MM.1S (cell line): ENCODE data around the gene FZR1.

Experiments
- DNase-seq: peaks from one replicate; pipeline ENCODE4 v3.0.0-alpha.2; 2015
- H2AFZ ChIP-seq: fragments of 300-600 bp; sonication (generic); 2 replicates; pipeline ENCODE4 v1.6.0; 2016; ENCODE audit warnings: antibody characterized with exemption, low read length
- H3F3A ChIP-seq: fragments of 300-600 bp; sonication (generic); 2 replicates; pipeline ENCODE4 v1.6.1; 2016; ENCODE audit warnings: mild to moderate bottlenecking, antibody characterized with exemption, low read length, moderate library complexity, mixed read lengths; ENCODE audit not compliant: insufficient read depth
- H3K27ac ChIP-seq: fragments of 300-600 bp; sonication (generic); 2 replicates; pipeline ENCODE4 v1.5.1; 2016; ENCODE audit warnings: mild to moderate bottlenecking, low read length
- H3K27me3 ChIP-seq: fragments of 300-600 bp; sonication (generic); replicated peaks from 2 replicates; pipeline ENCODE4 v1.6.0; 2016; ENCODE audit warnings: low read length; ENCODE audit not compliant: insufficient read depth
- H3K36me3 ChIP-seq: fragments of 300-600 bp; sonication (generic); replicated peaks from 2 replicates; pipeline ENCODE4 v1.6.1; 2016; ENCODE audit warnings: mild to moderate bottlenecking, low read length, mixed read lengths; ENCODE audit not compliant: insufficient read depth
- H3K4me1 ChIP-seq: fragments of 300-600 bp; sonication (generic); 2 replicates; pipeline ENCODE4 v1.6.1; 2016; ENCODE audit warnings: low read length, mixed read lengths
- H3K4me2 ChIP-seq: fragments of 300-600 bp; sonication (generic); 2 replicates; pipeline ENCODE4 v1.6.0; 2016; ENCODE audit warnings: low read depth, low read length
- H3K4me3 ChIP-seq: fragments of 300-600 bp; sonication (generic); 2 replicates; pipeline ENCODE4 v1.5.1; 2016; ENCODE audit warnings: low read length, mixed read lengths
- H3K79me2 ChIP-seq: fragments of 300-600 bp; sonication (generic); 2 replicates; pipeline ENCODE4 v1.6.1; 2016; ENCODE audit warnings: mixed run types, low read length, mixed read lengths
- H3K9ac ChIP-seq: fragments of 300-600 bp; sonication (generic); 2 replicates; pipeline ENCODE4 v1.6.1; 2016; ENCODE audit warnings: low read length, mixed read lengths
- H3K9me2 ChIP-seq: fragments of 300-600 bp; sonication (generic); replicated peaks from 2 replicates; pipeline ENCODE4 v1.6.1; 2016; ENCODE audit warnings: mild to moderate bottlenecking, low read length, mixed read lengths; ENCODE audit not compliant: insufficient read depth
- H3K9me3 ChIP-seq: fragments of 300-600 bp; sonication (generic); replicated peaks from 2 replicates; pipeline ENCODE4 v1.6.1; 2016; ENCODE audit warnings: mild to moderate bottlenecking, low read length, mixed read lengths; ENCODE audit not compliant: insufficient read depth
- H4K20me1 ChIP-seq: fragments of 300-600 bp; sonication (generic); 2 replicates; pipeline ENCODE4 v1.6.1; 2016; ENCODE audit warnings: mild to moderate bottlenecking, low read length, moderate library complexity, mixed read lengths; ENCODE audit not compliant: insufficient read depth
- CTCF ChIP-seq: fragments of 300-600 bp; sonication (generic); IDR thresholded peaks from 2 replicates; pipeline ENCODE4 v1.5.1; 2016; ENCODE audit warnings: antibody characterized with exemption, low read length, mixed read lengths
- EZH2 ChIP-seq: fragments of 300-600 bp; sonication (generic); optimal IDR thresholded peaks from 2 replicates; pipeline ENCODE3; 2017; ENCODE audit warnings: low read depth, mild to moderate bottlenecking, antibody characterized with exemption, low read length, mixed read lengths
- EZH2phosphoT487 ChIP-seq: fragments of 300-600 bp; sonication (generic); IDR thresholded peaks from 2 replicates; pipeline ENCODE4 v1.6.1; 2018; ENCODE audit warnings: antibody characterized with exemption, low read length

The FZR1 gene

GRCh38 chr19:3511506-3512251, 5.6 kb downstream of the FZR1 start:
- Histone ChIP-seq H3K9ac (no peak overlapping the region), H4K20me1 (no peaks in the 10 kb centered on the region), H3K79me2 (peaks cover 100% of the 10 kb centered on the region)

GRCh38 chr19:3512562-3513228, 6.6 kb downstream of the FZR1 start:
- Histone ChIP-seq H3K27me3 (no peaks in the 10 kb centered on the region), H3K36me3 (no peaks in the 10 kb centered on the region), H3K9me3 (no peaks in the 10 kb centered on the region), H3K27ac (no peak overlapping the region), H3K9me2 (no peaks in the 10 kb centered on the region), H3K9ac (no peak overlapping the region), H4K20me1 (no peaks in the 10 kb centered on the region), H3K79me2 (peaks cover 100% of the 10 kb centered on the region), H3K4me1 (no peaks in the 10 kb centered on the region), H3F3A (no peaks in the 10 kb centered on the region), H2AFZ (no peak overlapping the region), H3K4me3 (no peak overlapping the region), H3K4me2 (no peak overlapping the region)
- no peak for TF ChIP-seq CTCF
- no peak for TF ChIP-seq EZH2phosphoT487
- TF ChIP-seq EZH2, result no peak
- DNase-seq, result no peak

More at GRCh38 chr19:3511506-3512251, 5.6 kb downstream of the FZR1 start:
- H3K36me3 ChIP-seq, result no peaks in the 10 kb centered on the region
- no peak overlapping the region for H3K27ac ChIP-seq
- no peaks in the 10 kb centered on the region for H3F3A ChIP-seq
- no peaks in the 10 kb centered on the region for H3K9me3 ChIP-seq
- no peak overlapping the region for H2AFZ ChIP-seq
- H3K4me1 ChIP-seq, result peaks cover 6% of the 10 kb centered on the region
- TF ChIP-seq EZH2 (no peak), CTCF (no peak), EZH2phosphoT487 (no peak)
- no peaks in the 10 kb centered on the region for H3K27me3 ChIP-seq
- no peak overlapping the region for H3K4me2 ChIP-seq
- no peaks in the 10 kb centered on the region for H3K9me2 ChIP-seq
- no peak for DNase-seq
- no peak overlapping the region for H3K4me3 ChIP-seq

- Histone ChIP-seq H3K36me3 (no peaks in the 10 kb centered on the region), H3F3A (no peaks in the 10 kb centered on the region), H3K27ac (no peak overlapping the region), H3K4me1 (no peaks in the 10 kb centered on the region), H2AFZ (no peak overlapping the region), H3K9me2 (no peaks in the 10 kb centered on the region), H3K4me2 (no peak overlapping the region), H3K9ac (no peak overlapping the region), H3K9me3 (no peaks in the 10 kb centered on the region), H4K20me1 (no peaks in the 10 kb centered on the region), H3K79me2 (peaks cover 100% of the 10 kb centered on the region), H3K27me3 (no peaks in the 10 kb centered on the region), H3K4me3 (no peak overlapping the region)
- TF ChIP-seq CTCF (no peak), EZH2 (no peak), EZH2phosphoT487 (no peak)
- no peak for DNase-seq
Measured at GRCh38 chr19:3513229-3514140, 7.4 kb downstream of the FZR1 start.
